Karpas-422 (cell line): ENCODE data around the gene ASPHD2. TPM values are rescaled to one million over a fixed set of nuclear protein-coding genes. Genes with fewer than 3 reads are reported as not detected.

Experiments
- DNase-seq: peaks from one replicate; pipeline ENCODE4 v3.0.0-alpha.2; 2015
- H2AFZ ChIP-seq: fragments of 200-600 bp; sonication (generic); 2 replicates; pipeline ENCODE4 v1.6.1; 2014; ENCODE audit warnings: antibody characterized with exemption, low read length, mixed read lengths
- H3K27ac ChIP-seq: fragments of 200-600 bp; sonication (generic); 2 replicates; pipeline ENCODE4 v1.5.1; 2014; ENCODE audit warnings: mild to moderate bottlenecking, low read length, moderate library complexity
- H3K27me3 ChIP-seq: fragments of 200-600 bp; sonication (generic); 2 replicates; pipeline ENCODE4 v1.6.1; 2014; ENCODE audit warnings: low read length, mixed read lengths
- H3K36me3 ChIP-seq: fragments of 200-600 bp; sonication (generic); 2 replicates; pipeline ENCODE4 v1.6.1; 2014; ENCODE audit warnings: low read length, mixed read lengths; ENCODE audit not compliant: insufficient read depth
- H3K4me1 ChIP-seq: fragments of 200-600 bp; sonication (generic); 2 replicates; pipeline ENCODE4 v1.6.1; 2014; ENCODE audit warnings: mild to moderate bottlenecking, low read length, mixed read lengths
- H3K4me2 ChIP-seq: fragments of 200-600 bp; sonication (generic); 2 replicates; pipeline ENCODE4 v1.6.1; 2014; ENCODE audit warnings: low read length, low read depth, mild to moderate bottlenecking; ENCODE audit not compliant: poor library complexity, severe bottlenecking
- H3K4me3 ChIP-seq: fragments of 200-600 bp; sonication (generic); 2 replicates; pipeline ENCODE4 v1.5.1; 2014; ENCODE audit warnings: mild to moderate bottlenecking, antibody characterized with exemption, low read length, mixed read lengths
- H3K79me2 ChIP-seq: fragments of 200-600 bp; sonication (generic); 2 replicates; pipeline ENCODE4 v1.6.1; 2014; ENCODE audit warnings: mild to moderate bottlenecking, low read length, mixed read lengths
- H3K9ac ChIP-seq: fragments of 200-600 bp; sonication (generic); 2 replicates; pipeline ENCODE4 v1.6.0; 2014; ENCODE audit warnings: low read length
- H3K9me2 ChIP-seq: fragments of 200-600 bp; sonication (generic), shearing (Covaris generic); replicated peaks from 2 replicates; pipeline ENCODE4 v1.6.0; 2014; ENCODE audit warnings: mild to moderate bottlenecking, low read length, moderate library complexity; ENCODE audit not compliant: insufficient read depth
- H3K9me3 ChIP-seq: fragments of 300-700, 200-600 bp; sonication (generic); 2 replicates; pipeline ENCODE4 v1.6.1; 2014; ENCODE audit warnings: low read length, mixed read lengths
- H4K20me1 ChIP-seq: fragments of 200-600 bp; sonication (generic); 2 replicates; pipeline ENCODE4 v1.6.1; 2014; ENCODE audit warnings: mild to moderate bottlenecking, antibody characterized with exemption, low read length, low read depth; ENCODE audit not compliant: insufficient read depth
- total RNA-seq: library from RNA; depleted of rRNA; stranded (reverse); fragments of >200 nt; shearing (Covaris generic); gene quantifications from 2 replicates; pipeline ENCODE4 v1.2.3, GENCODE V29; 2014; ENCODE audit warnings: low replicate concordance

ASPHD2 gene
- total RNA-seq, 1 experiment from 2014 or later = 33.3 TPM

DNA sequence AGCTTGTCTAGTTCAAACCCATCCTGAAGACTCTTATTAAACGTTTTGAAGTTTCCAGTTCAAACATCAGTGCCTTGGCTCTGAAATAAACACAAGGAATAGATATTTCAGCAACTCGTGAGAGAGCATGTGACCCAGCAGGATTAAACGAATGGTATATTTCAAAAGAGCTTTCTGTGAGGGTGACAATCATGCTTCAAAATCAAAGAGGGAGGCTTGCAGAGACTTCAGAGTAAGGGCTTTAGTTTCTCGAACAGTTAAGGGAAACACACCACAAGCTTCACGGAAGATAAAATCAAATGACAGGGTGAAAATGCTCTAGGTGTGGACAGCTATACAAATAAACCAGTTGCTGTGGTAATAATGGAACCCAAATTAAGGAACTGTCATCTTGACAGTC is 53.1 kb downstream of the ASPHD2 start:
- no peak overlapping the region for H2AFZ ChIP-seq
- peaks cover 80% of the 10 kb centered on the region for H3K4me1 ChIP-seq
- no peaks in the 10 kb centered on the region for H3K9me2 ChIP-seq
- peak overlapping the region; percentile 73 for H3K4me3 ChIP-seq
- peak overlapping the region; percentile 91 for H3K27ac ChIP-seq
- DNase-seq = peak; percentile 67
- no peaks in the 10 kb centered on the region for H4K20me1 ChIP-seq
- H3K9me3 ChIP-seq = no peaks in the 10 kb centered on the region
- peak overlapping the region; percentile 80 for H3K9ac ChIP-seq
- H3K4me2 ChIP-seq = peak overlapping the region; percentile 92
- peaks cover 10% of the 10 kb centered on the region; the same call in 1 of the 2 replicates for H3K36me3 ChIP-seq
- peaks cover 96% of the 10 kb centered on the region for H3K79me2 ChIP-seq
- no peaks in the 10 kb centered on the region for H3K27me3 ChIP-seq

DNA sequence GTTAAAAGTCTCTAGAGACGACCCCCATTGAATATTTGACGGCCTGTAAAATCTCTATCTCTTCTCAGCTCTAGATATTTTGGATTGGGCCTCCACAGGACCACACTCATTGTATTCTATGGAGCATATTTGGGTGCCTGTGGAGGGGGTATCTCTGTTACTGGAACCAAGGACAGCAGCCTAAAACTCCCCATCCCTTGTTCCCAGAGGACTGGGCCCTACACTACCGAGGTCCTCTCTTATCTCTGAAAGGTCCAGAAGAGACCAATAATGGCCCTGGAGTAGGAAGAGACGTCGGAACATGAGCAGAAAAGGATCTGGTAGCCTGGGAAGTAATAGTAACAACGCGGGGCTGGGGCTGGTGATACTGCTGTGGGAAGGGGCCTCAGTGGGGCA is 54.0 kb downstream of the ASPHD2 start:
- Histone ChIP-seq H2AFZ (no peak overlapping the region), H3K4me3 (peak overlapping the region; percentile 73)

GRCh38 chr22:26483439-26484359 is 54.6 kb downstream of the ASPHD2 start, which contains the start of the genes HPS4 and SRRD:
TSS of gene HPS4 (minus strand) at chr22:26483783. CDS start at chr22:26481762, 2,021 bp downstream.
TSS of gene SRRD (plus strand) at chr22:26483877. CDS start at chr22:26483891, 14 bp downstream.
- peak; percentile 97 for DNase-seq
- Histone ChIP-seq H3K4me1 (peaks cover 89% of the 10 kb centered on the region), H3K79me2 (peaks cover 88% of the 10 kb centered on the region)

More for the DNA sequence above, 54.0 kb downstream of the ASPHD2 start:
- Histone ChIP-seq H3K27ac (peak overlapping the region; percentile 91), H4K20me1 (no peaks in the 10 kb centered on the region), H3K27me3 (no peaks in the 10 kb centered on the region), H3K9ac (peak overlapping the region; percentile 80), H3K4me1 (peaks cover 84% of the 10 kb centered on the region), H3K36me3 (peaks cover 4% of the 10 kb centered on the region; the same call in 1 of the 2 replicates), H3K79me2 (peaks cover 93% of the 10 kb centered on the region), H3K4me2 (peak overlapping the region; percentile 92), H3K9me2 (no peaks in the 10 kb centered on the region), H3K9me3 (no peaks in the 10 kb centered on the region)
- no peak for DNase-seq

DNA sequence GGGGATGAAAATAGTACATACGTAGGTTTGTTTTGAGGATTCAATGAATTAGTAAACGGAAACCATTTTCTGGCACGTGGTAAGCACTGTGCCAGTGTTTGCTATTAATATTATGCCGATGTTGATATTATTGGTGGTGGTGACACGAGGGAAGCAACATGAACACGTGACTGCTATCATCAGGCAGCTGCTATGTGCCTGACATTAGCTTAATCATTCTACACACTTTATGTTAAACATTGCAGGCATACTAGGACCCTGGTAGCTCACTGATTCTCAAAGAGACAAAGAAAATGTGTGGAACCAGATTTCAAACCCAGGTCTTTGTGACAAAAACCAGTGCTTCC is 55.3 kb downstream of the ASPHD2 start:
- Histone ChIP-seq H3K27ac (peak overlapping the region; percentile 91), H3K36me3 (peaks cover 10% of the 10 kb centered on the region; the same call in 1 of the 2 replicates), H4K20me1 (no peaks in the 10 kb centered on the region), H3K9me2 (no peaks in the 10 kb centered on the region), H3K4me3 (peak overlapping the region; percentile 73), H2AFZ (peak overlapping the region; percentile 4; the same call in 1 of the 2 replicates), H3K27me3 (no peaks in the 10 kb centered on the region), H3K9ac (peak overlapping the region; percentile 80), H3K4me1 (peaks cover 86% of the 10 kb centered on the region), H3K79me2 (peaks cover 81% of the 10 kb centered on the region), H3K9me3 (no peaks in the 10 kb centered on the region), H3K4me2 (peak overlapping the region; percentile 92)
- peak; percentile 68 for DNase-seq

More at GRCh38 chr22:26483439-26484359, 54.6 kb downstream of the ASPHD2 start, which contains the start of the genes HPS4 and SRRD:
- Histone ChIP-seq H4K20me1 (no peaks in the 10 kb centered on the region), H3K4me3 (peak within 1 kb of the TSS; percentile 73), H3K4me2 (peak within 1 kb of the TSS; percentile 92), H3K9me2 (no peaks in the 10 kb centered on the region), H2AFZ (peak within 1 kb of the TSS; percentile 4; the same call in 1 of the 2 replicates), H3K9me3 (no peaks in the 10 kb centered on the region), H3K36me3 (peaks cover 6% of the 10 kb centered on the region; the same call in 1 of the 2 replicates), H3K9ac (peak within 1 kb of the TSS; percentile 80), H3K27ac (peak within 1 kb of the TSS; percentile 91), H3K27me3 (no peaks in the 10 kb centered on the region)

- Histone ChIP-seq H3K36me3 (peaks cover 16% of the 10 kb centered on the region), H3K9me3 (no peaks in the 10 kb centered on the region), H3K79me2 (peaks cover 75% of the 10 kb centered on the region), H3K4me1 (peaks cover 79% of the 10 kb centered on the region), H3K27ac (peak overlapping the region; percentile 91), H2AFZ (no peak overlapping the region), H3K27me3 (no peaks in the 10 kb centered on the region), H4K20me1 (no peaks in the 10 kb centered on the region), H3K9me2 (no peaks in the 10 kb centered on the region), H3K9ac (peak overlapping the region; percentile 80), H3K4me2 (peak overlapping the region; percentile 92), H3K4me3 (peak overlapping the region; percentile 73)
- DNase-seq = no peak
Observed at GRCh38 chr22:26485013-26485412, 56.0 kb downstream of the ASPHD2 start.

DNA sequence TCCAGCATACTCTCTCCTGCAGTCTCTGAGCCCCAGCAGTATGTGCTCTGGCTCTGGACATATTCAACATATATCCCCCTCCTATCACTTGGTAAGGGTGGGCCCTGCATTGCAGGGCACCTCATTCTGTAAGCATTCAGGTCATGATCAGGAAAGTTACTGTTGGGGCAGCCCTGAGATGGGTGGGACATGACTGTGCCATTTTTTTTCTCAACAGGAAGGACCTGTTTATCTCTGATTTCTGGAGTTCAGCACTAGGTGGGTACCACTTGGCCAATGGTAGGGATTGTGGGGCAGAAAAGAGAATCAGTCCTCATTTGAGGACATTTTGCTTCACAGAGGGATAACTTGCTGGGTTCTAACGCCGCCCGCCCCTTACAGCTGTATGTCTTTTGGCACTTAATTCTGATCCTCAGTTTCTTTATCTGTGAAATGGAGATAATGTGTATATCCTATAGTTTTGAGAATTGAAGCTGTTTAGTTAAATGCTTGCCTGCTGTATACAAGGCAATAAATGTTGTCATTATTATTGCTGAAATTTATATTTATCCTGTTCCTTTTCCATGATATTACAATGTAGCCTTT is 56.8 kb downstream of the ASPHD2 start:
- DNase-seq = no peak
- H3K9me3 ChIP-seq = no peaks in the 10 kb centered on the region
- H3K9ac ChIP-seq = peak overlapping the region; percentile 80; the same call in 1 of the 2 replicates
- H3K4me1 ChIP-seq = peaks cover 70% of the 10 kb centered on the region
- peak overlapping the region; percentile 92 for H3K4me2 ChIP-seq
- H3K27me3 ChIP-seq = no peaks in the 10 kb centered on the region
- peaks cover 23% of the 10 kb centered on the region for H3K36me3 ChIP-seq
- no peaks in the 10 kb centered on the region for H4K20me1 ChIP-seq
- peaks cover 66% of the 10 kb centered on the region for H3K79me2 ChIP-seq
- H2AFZ ChIP-seq = no peak overlapping the region
- H3K4me3 ChIP-seq = 0 out of 2 replicates have a peak overlapping the region, but pooled peaks have one; percentile 73
- H3K9me2 ChIP-seq = no peaks in the 10 kb centered on the region
- peak overlapping the region; percentile 91 for H3K27ac ChIP-seq

GRCh38 chr22:26486394-26486793 is 57.3 kb downstream of the ASPHD2 start:
- peaks cover 63% of the 10 kb centered on the region for H3K79me2 ChIP-seq
- H3K9me2 ChIP-seq = no peaks in the 10 kb centered on the region
- H3K27ac ChIP-seq = peak overlapping the region; percentile 91
- no peak overlapping the region for H2AFZ ChIP-seq
- no peaks in the 10 kb centered on the region for H3K27me3 ChIP-seq
- no peak overlapping the region for H3K9ac ChIP-seq
- DNase-seq = no peak
- no peaks in the 10 kb centered on the region for H4K20me1 ChIP-seq
- no peaks in the 10 kb centered on the region for H3K9me3 ChIP-seq
- peaks cover 28% of the 10 kb centered on the region for H3K36me3 ChIP-seq
- H3K4me2 ChIP-seq = no peak overlapping the region
- no peak overlapping the region for H3K4me3 ChIP-seq
- H3K4me1 ChIP-seq = peaks cover 65% of the 10 kb centered on the region

DNA sequence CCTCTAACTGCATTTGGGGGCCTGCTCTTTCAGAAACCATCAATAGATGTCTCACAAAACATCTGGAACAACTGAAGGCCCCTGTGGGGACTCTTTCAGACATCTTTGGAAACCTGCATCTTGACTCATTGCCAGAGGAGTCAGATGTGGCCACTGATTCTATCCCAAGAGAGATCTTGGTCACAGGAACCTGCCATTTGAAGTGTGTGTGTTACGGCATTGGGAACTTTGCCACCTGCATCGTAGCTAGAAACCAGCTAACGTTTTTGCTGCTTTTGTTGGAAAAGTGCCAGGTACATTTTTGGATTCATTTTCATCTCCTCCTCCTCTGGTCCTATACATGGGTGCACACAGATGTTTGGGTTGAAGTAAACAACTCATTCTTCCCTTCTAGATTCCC is 58.9 kb downstream of the ASPHD2 start:
- no peaks in the 10 kb centered on the region for H3K27me3 ChIP-seq
- H3K79me2 ChIP-seq = peaks cover 60% of the 10 kb centered on the region

More for the DNA sequence above, 58.9 kb downstream of the ASPHD2 start:
- Histone ChIP-seq H3K4me2 (peak overlapping the region; percentile 46), H3K9me3 (no peaks in the 10 kb centered on the region), H3K27ac (peak overlapping the region; percentile 91), H4K20me1 (no peaks in the 10 kb centered on the region), H3K9ac (peak overlapping the region; percentile 44), H3K9me2 (no peaks in the 10 kb centered on the region), H3K36me3 (peaks cover 33% of the 10 kb centered on the region), H2AFZ (no peak overlapping the region), H3K4me3 (no peak overlapping the region), H3K4me1 (peaks cover 49% of the 10 kb centered on the region)
- DNase-seq = peak; percentile 57
